Fibroblast of peridontal ligament (primary cell): ENCODE measurements around the gene DNAJA1.

Experiments used
- DNase-seq: peaks from one replicate; pipeline ENCODE4 v3.0.0-alpha.2; 2010; ENCODE audit errors: extremely low read depth

The DNAJA1 gene

DNA sequence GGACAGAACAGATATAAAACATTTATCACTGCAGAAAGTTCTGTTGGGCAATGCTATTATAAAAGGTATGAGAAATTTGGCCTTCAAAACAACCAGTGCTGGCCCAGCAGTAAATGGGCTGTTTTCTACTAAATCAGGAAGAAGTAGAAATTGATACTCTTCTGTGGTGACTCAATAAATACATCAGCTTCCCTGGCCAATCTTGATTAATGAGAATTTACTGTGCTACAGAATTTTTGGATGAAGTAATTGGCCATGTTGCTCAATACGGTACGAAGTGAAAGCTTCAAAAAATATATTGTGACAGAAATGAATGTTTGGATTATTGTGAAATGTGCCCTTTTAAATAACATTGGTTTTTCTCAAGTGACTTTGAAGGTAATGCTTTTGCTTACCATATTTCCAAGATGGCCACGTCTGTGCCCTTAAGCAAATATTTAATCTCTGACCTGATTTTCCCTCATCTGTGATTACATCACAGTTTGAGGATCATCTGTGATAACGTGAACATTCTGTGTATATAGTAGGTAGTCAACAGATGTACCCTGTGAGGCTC, 4.2 kb downstream of the DNAJA1 start:
- DNase-seq, result peak; percentile 90

DNA sequence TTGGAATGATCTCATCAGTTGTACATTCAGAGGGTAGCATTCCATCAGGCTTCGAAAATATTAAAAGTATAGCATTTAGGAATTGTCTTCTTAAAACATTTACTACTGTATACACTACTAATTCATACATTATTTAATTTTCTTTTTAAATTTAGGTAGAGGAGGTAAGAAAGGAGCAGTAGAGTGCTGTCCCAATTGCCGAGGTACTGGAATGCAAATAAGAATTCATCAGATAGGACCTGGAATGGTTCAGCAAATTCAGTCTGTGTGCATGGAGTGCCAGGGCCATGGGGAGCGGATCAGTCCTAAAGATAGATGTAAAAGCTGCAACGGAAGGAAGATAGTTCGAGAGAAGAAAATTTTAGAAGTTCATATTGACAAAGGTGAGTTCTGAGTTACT, 5.2 kb downstream of the DNAJA1 start:
- no peak for DNase-seq

DNA sequence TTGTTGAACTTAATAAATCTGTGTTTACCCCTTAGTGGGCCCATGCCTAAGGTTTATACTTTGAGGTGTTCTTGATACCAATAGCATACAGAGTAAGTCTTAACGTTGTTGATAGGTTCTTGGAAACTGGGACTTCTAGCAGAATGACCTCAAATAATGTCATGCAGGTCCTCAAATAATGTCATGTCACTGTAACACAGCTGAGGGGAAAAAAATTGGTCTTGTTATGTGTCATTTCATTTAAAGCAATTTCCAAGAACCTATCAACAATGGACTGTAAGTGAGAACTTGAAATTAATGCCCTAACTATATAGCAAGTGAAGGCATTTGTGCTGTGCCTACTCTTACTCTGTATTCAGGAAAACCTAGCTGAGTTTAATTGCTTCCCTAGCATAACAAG, 7.2 kb downstream of the DNAJA1 start:
- DNase-seq, result no peak

DNA sequence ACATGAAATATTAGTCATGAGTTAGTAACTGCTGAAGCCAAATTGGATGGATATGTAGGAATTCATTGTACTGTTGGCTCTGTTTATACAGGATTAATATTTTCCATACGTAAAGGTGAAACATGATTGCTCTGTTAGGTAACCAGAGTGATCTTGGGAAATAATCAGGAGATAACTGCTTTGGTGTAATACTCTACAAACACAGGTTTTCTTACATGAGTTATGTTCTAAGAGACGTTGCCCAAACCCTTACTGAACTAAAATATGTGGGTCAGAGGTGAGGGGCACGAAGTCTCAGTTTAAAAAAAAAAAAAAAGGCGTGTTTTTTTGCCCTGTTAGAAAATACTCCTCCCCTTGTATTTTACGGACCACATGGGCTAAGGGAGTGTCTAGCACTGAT, 7.8 kb downstream of the DNAJA1 start:
- no peak for DNase-seq

DNA sequence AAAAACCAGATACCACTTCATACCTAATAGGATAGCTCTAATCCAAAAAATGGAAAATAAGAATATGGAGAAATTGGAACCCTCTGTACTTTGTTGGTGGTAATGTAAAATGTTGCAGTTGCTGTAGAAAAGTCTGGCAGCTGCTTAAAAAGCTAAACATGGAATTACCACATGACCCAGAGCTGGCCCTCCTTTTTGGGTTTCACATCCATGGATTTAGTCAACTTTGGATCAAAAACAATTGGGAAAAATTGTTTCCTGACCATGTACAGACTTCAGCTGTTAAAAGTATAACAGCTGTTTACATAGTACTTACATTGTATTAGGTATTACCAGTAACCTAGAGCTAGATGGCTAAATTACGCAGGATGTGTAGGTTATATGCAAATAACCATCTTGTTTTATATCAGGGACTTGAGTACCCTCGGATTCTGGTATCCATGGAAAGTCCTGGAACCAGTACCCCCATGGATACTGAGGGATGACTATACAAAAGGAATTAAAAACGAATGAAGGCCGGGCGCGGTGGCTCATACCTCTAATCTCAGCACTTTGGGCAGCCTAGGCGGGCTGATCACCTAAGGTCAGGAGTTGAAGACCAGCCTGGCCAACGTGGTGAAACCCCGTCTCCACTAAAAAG, 15.8 kb downstream of the DNAJA1 start:
- peak; percentile 8 for DNase-seq

DNA sequence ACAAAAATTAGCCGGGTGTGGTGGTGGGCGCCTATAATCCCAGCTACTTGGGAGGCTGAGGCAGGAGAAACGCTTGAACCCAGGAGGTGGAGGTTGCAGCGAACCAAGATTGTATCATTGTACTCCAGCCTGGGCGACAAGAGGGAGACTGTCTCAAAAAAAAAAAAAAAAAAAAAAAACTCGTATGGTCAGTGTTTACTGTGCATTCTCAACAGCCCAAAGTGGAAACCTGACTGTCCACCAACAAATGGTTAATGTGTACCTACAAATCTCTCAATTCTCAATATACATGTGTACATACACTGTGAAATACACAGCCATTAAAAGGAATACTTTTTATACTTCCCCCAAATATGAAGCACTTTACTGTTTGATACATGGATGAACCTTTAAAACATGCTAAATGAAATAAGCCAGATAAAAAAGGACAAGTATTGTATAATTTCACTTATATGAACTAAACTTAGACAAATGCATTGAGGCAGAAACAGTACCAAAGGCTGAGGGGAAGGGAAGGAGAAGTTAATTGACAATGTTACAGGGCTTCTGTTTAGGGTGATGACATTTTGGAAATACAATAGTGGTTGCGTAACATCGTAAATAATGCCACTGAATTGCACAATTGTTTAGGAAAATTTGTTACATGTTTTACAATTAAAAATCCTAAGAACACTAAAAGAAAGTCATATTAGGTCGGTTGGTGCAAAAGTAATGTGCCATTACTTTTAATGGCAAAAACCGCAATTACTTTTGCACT, 16.5 kb downstream of the DNAJA1 start:
- DNase-seq, result peak; percentile 59

DNA sequence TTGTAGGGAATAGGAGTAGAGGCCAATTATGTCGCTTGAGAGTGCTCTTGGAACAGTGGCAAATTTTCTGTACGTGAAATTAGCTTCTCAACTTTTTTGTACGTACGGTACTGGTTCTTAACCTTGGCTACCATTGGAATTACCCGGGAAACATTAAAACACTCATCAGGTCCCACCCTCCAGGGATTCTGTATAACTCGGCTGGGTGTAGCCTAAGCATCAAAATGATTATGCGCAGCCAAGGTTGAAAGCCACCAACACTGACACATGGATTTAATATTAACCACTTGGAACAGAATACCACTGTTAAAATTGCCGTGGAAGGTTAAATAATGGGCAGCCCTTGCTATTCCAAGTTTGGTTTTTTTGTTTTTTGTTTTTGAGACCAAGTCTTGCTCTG, 17.4 kb downstream of the DNAJA1 start:
- DNase-seq, result peak; percentile 19

DNA sequence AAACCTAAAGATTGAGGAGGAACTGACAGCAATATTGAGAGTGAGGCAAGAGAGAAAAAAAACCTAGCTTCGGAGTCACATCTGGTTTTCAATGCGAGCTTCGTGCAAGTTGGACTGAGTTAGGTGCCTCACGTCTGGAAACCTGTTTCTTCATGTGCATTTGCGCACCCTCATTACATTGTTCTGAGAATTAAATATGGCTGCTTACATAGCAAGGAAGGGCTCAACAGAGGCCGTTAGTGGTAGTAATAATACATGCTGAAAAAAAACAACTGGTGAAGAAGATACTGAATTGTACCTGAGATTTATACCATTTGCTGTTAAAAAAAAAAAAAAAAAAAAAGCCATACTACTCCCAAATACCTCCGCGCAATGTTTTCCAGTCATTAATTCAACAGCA, 18.6 kb downstream of the DNAJA1 start:
- DNase-seq, result peak; percentile 18

DNA sequence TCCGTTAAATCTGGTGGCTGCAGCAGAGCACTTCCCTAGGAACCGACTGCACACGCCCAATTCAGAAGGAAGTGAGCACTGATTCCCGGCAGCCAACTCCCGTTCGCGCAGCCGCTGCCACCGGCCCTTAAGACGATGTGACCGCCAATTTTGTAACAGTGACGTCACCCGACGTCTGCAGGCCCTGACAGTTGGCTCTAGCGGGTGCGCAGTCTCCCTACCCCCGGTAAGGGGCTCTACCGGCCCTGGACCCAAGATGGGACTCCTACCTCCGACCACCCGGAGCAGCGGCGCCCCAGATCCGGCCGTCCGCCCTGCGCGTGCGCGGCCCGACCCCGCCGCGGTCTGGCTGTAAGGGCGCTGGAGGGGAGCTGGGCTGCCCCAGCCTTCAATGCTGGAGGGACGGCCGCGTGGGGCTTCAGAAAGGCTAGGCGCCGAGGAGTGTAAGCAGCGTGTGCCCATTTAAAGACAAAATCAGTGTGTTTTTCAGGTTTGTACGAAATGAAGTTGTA, 19.1 kb downstream of the DNAJA1 start:
- DNase-seq, result peak; percentile 92

DNA sequence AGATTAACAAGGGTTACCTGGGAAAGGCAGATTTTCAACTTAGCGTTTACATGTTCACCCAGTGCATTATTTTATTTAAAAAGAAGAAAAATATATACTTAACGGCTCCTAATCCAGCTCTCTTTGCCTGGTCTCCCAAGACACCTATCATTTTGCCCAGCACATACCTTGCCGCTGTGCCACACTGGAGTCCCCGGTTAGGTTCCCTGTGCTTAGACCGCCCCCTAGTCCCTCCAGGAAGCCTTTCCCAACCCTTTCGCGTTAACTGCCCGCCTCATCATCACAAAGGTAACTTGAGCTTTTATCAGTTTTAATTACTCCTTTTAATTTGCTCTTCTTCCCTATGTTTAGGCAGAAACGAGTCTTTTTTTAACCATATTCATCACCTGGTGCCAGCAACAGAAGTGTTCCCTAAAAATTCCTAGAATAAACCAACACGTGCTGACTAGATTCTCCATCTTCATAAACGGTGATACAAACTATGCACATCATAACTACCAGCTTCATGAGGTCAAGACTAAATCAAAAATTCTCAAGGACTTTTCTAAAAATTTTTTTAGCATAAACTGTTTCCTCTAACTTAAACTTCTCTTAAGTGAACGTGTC, 19.7 kb downstream of the DNAJA1 start:
- no peak for DNase-seq

DNA sequence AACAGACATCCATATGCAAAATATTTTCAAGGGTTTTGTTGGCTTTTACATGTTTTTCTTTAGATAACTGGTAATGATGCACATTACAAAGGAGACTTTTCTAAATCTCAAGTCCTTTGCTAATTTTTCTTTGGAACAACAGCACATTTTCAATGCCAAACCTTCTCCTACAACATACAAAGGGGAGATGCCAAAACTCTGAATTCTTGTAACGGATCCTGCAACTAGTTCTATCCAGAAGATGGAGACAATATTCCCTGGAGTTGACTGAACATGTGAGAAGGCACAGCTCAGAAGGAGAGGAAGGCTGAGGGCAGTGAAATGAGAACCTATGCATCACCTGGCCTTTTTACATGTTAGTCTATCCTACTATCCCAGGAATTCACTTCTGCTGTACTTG, 21.0 kb downstream of the DNAJA1 start:
- no peak for DNase-seq

DNA sequence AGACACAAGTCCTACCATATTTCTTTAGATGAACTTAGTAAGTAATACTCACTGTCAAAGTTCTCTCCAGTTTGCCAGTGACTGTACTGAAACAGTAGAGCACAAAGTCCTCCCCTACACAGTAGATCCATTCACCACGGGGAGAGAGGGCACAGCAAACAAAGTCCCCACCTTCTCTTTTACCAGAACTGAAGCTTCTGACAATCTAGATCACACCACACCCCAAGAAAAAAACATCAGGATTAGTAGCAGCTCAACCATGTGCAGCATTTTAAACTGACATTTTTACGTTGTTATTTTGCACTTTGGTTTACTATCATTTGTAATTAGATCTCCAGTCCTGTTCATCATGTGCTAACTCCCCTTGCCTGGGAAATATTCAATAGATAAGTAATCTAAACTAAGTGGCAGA, 23.0 kb downstream of the DNAJA1 start:
- DNase-seq, result no peak

DNA sequence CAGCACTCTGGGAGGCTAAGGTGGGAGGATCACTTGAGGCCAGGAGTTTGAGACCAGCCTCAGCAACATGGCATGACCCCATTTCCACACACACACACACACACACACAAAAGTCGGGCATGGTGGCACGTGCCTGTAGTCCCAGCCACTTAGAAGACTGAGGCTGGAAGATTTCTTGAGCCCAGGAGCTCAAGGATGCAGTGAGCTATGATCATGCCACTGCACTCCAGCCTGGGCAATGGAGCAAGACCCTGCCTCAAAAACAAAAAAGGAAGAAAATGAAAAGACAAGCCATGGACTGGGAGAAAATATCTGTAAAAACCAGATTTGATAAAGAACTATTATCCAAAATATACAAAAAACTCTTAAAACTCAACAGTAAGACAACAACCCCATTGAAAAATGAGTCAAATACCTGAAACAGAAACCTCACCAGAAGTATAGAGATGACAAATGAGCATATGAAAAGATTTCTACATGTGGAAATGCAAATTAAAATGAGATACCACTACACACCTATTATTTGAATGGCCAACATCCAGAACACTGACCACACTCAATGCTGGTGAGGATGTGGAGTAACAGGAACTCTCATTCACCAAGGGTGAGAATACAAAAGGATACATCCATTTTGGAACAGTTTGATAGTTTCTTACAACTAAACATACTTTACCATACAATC, 24.7 kb downstream of the DNAJA1 start:
- no peak for DNase-seq

DNA sequence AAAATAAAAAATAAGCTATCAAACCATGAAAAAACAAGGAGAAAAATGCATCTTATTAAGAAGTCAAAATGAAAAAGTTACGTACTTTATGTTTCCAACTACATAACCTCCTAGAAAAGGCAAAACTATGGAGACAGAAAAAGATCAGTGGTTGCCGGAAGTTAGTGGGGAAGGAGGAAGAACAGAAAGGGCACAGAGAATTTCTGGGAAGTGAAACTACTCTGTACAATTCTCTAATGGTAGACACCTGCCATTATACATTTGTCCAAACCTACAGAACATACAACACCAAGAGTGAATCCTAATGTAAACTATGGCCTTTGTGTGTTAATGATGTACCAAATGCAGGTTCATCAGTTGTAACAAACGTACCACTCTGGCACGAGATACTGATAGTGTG, 26.1 kb downstream of the DNAJA1 start:
- no peak for DNase-seq

DNA sequence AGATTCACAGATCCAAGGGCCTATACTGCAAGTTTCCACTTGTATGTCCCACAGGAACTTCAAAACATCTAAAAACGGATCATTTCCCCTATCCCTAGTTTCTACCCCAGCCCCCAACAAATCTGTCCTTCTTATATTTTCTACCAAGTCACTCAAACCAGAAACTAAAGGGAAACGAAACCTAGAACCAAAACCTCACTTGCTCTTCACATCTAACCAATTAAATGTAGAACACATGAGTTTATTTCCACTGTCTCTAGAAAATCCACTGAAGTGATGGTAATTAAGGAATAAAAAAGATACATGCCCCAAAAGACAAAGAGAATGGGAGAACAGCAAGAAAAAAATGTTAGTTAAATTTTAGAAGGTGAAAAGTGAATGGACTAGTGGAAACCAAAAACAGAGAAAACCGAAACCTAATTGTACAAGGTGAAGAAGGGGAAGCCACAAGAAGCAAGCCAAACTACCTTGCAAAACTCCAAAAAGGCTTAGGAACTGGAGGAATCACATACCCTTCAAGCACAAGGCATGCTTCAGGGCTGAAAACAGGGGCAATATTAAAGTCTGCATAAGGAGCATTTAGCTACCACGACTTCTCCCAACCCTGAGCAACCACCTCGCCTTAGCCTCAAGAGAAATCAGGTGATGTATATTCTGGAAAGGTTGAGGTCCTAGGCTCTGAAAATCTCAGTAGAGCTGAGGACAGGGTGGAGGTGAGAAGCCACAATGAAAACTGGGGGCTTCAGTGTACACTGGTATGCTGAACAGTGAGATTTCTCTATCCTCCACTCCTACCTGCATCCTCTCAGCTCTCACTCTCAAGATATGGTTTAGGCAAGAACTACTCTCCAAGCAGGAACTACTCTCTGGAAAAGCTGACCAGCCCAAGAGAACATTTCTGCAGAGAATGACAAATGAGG, 40.3 kb downstream of the DNAJA1 start:
- DNase-seq, result no peak

DNA sequence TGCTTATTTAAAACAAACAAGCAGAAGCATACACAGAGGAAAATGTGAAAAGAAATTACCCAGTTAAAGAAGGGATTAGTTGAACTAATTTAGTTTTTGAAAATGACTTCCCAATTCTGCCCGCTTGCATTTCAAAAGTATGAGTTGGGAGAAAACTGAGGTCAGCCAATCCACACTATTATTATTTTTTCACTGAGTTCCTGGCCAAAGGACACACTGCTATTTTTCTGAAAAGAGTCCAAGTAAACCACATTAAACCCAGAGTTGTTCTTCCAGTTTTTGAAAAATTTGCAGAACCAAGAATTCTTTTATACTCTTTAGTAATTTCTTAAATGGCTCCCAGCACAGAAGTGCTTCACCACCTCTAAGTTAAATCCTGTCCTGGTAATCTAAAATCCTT, 43.9 kb downstream of the DNAJA1 start:
- no peak for DNase-seq

DNA sequence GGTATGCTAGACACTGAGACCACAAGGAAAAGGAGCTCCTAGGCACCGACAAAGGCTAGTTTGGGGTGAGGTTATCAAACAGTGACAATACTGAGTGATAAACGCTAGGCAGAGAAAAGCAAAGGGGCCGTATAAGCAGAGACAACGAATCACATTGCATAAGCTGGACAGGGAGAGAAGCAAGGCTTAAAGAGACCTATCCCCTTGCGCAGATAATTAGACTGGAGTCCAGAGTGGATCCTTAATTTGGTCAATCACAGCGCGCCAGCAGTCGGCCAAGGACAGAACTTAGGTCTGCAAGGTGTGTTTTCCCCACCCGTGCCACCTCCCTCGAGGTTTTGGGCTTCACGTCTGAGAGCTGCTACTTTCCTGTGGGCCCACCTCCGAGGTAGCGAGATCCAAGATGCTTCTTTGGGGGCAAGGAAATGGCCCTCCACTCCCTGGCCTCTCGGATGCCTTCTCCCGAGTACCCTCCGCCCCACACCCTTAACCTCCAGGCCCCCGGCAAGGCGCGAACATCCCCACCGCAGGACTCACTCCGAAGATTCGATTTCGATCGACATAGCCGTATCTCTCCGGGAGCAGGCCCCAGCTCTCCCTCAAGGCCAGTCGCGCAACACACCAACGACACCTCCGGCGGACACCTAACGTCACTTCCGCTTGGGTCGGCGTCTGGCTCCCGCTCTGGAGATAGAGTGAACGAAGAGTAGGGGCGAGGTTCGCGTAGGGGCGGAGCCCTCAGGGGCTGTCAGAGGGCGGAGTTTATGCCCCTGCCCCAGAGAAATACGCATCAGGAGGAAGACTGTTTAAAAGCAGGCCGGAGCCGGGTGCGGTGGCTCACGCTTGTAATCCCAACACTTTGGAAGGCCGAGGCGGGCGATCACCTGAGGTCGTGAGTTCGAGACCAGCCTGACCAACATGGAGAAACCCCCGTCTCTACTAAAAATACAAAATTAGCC, 51.3 kb downstream of the DNAJA1 start, which contains the start of gene SMU1:
Gene SMU1, minus strand, starts transcription at position 629 of the 959 bp plus-strand sequence. Its CDS starts 66 bp downstream, at position 563.
- peak; percentile 97 for DNase-seq

DNA sequence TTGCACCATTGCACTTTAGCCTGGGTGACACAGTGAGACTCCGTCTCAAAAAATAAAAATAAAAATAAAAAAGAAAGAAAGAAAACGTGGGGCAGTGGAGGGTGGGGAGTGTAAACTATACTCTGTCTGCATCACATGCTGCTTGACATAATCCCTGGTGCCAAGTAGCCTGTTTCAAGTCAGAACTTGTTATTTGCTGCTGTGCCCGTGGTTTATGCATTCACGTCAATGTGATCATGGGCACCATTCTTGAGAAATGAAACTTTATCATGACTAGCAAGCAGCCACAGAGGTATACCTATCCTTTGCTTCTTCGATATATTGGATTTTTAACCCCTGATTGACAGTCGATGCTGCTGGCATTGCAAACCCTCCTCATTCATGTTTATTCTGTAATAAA, 55.5 kb downstream of the DNAJA1 start:
- peak; percentile 38 for DNase-seq

DNA sequence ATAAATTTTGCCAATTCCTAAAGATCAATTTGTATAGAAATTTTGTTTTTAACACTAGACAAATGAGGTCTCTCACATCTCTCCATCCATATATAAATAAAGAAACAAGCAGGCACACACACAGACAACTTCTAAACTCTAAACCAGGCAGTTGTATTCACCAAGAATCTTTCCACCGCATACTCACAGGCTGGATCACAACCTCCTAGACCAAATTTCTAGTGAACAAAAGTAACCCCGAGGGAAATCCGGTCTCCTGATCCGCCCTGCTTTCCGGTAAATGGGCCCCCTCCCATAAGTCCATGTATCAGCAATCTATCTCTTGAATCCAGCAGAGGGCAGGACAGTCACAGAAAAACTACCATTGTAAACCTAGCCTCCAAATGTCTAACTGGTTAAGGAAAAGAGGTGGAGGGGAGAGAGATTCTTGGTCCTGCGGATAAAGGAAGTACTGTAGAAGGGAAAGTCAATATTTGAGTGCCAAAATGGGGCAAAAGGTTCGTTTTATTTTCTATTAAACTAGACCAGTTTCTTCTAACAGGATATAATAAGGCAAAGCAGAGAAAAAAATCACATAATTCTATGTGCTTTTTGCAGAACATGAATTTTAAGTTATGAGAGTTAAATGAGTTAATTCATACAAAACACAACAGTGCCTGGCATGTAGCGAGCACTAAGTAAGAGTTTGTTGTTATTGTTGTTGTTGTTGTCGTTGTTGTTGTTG, 56.2 kb downstream of the DNAJA1 start:
- peak; percentile 96 for DNase-seq
